Keratinocyte (primary cell): ENCODE measurements around the gene FLII.

Experiments
- CTCF ChIP-seq, 3 experiments: IDR thresholded peaks in 1 of 3; conservative IDR thresholded peaks in 1 of 3; optimal IDR thresholded peaks in 1 of 3; 2 replicates in 2 of 3; 3 replicates in 1 of 3; pipeline versions ENCODE3 to v1.5.1; 2011; ENCODE audit warnings: low read length in 3 of 3, mild to moderate bottlenecking in 3 of 3, moderate library complexity in 2 of 3, control low read depth in 1 of 3, inconsistent platforms in 1 of 3; ENCODE audit not compliant: insufficient read depth in 2 of 3; ENCODE audit errors: extremely low read depth in 1 of 3
- EZH2 ChIP-seq: IDR thresholded peaks from one replicate; pipeline ENCODE4 v1.6.1; 2012; ENCODE audit warnings: inconsistent platforms, mild to moderate bottlenecking, low read length, moderate library complexity

- TF ChIP-seq CTCF (optimal IDR thresholded peaks at IDR 0.05 in 1 of 3, IDR thresholded peaks at IDR 0.05 in 1 of 3, conservative IDR thresholded peaks at IDR 0.05 in 1 of 3; ENCODE audit: extremely low read depth in 1 of 3, insufficient read depth in 2 of 3, low read length in 3 of 3) (no peak), EZH2 (no peak)
Observed at GRCh38 chr17:18261659-18262058, 3.1 kb upstream of the FLII start.
